ENCODE data around the gene MAGIX. TPM values are rescaled to one million over a fixed set of nuclear protein-coding genes. Genes with fewer than 3 reads are reported as not detected.
"Not testable (repeated sequence)": the region's sequence is repeated elsewhere in the genome, so short reads cannot be mapped to it uniquely, and the experiment has no call there.

The MAGIX gene
- total RNA-seq, 1 donor, result 2.2 TPM

DNA sequence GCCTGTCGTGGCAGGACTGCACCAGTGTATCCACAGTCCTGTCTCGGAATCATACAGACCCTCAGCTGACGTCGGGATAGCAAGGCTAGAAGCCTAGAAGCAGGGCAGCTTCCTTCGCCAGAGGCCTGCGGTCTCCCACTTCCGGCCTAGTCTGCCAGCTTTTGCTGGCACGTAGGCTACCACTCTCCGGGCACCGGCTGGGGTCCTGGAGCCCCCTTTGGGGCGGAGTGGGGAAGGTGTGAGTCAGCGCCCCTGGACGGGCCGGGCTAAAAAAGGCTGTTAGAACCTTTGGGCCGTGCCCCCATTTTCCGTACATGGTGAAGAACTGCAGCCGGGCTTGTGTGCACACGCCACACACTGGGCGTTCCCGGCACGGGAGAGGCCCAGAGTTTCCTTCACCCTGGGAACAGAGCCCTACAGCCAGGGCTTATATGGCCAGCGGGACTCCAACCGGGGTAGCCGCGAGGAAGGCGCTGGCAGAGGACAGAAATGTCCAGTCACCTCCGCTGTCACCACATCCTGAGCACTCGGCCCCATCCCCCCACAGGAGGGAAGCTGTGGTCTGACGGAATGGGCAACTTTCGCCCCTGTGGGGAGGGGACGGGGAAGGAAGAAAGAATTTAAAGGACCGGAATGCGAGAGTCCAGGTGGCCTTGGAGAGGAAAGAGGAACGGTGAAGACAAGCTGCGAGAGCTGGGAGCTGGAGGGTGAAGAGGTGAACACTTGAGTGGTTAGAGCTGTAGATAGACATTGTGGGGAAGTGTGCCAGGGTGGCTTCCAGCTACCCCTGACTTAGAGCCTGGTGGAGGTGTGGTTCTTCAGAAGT, 4.6 kb downstream of the MAGIX start:
- peak overlapping the region; percentile 34 for H3K4me3 ChIP-seq (ENCODE audit: low read depth, low read length)
- peak; percentile 82 for DNase-seq (ENCODE audit: low read depth)
- no peak for TF ChIP-seq CTCF (IDR thresholded peaks at IDR 0.05; ENCODE audit: insufficient read depth, low read depth, low read length)

DNA sequence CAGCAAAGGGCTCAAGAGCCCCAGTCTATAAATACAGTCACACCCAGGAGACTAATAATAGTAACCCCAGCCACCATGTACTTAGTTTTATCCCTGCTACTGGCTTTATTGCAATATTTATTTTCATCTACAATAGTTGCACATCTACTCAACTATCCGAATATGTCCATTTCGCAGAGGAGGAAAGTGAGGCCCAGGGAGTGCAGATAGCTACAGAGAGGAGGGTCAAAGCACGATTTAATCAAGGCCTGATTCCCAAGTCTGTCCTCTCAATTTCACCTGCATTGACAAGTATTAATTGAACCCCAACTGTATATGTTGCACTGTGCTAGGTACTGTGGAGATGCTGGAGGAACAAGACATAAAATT, 5.2 kb downstream of the MAGIX start:
- peak overlapping the region; percentile 34 for H3K4me3 ChIP-seq (ENCODE audit: low read depth, low read length)
- no peak for TF ChIP-seq CTCF (IDR thresholded peaks at IDR 0.05; ENCODE audit: insufficient read depth, low read depth, low read length)
- no peak for DNase-seq (ENCODE audit: low read depth)

GRCh38 chrX:49171752-49172279, 9.3 kb downstream of the MAGIX start, which contains the start of gene PLP2:
Gene PLP2, plus strand, starts transcription at chrX:49171898. Its CDS starts 103 bp downstream, at chrX:49172001.
- peak within 1 kb of the TSS; percentile 73 for H3K4me3 ChIP-seq (ENCODE audit: low read depth, low read length)
- peak; percentile 53 for DNase-seq (ENCODE audit: low read depth)
- no peak for TF ChIP-seq CTCF (IDR thresholded peaks at IDR 0.05; ENCODE audit: insufficient read depth, low read depth, low read length)

GRCh38 chrX:49172280-49172780, 9.8 kb downstream of the MAGIX start:
- peak; percentile 61 for DNase-seq (ENCODE audit: low read depth)
- TF ChIP-seq CTCF (IDR thresholded peaks at IDR 0.05; ENCODE audit: insufficient read depth, low read depth, low read length), result no peak
- H3K4me3 ChIP-seq (ENCODE audit: low read depth, low read length), result peak overlapping the region; percentile 73

DNA sequence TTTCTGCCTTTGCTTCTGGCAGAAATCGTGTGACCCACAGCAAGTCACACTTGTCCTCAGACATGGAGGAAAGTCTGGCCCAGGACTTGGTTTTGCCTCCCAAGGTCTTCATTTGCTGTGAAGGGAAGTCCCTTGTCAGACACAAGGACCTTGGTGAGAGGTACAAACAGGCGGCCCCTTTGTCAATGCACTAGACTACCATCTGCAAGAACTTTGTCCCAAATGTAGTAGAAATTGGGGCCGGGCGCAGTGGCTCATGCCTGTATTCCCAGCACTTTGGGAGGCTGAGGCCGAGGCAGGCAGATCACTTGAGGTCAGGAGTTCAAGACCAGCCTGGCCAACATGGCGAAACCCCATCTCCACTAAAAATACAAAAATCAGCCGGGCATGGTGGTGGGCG, 11.0 kb downstream of the MAGIX start:
- not testable (repeated sequence) for DNase-seq (ENCODE audit: low read depth); H3K4me3 ChIP-seq (ENCODE audit: low read depth, low read length)

DNA sequence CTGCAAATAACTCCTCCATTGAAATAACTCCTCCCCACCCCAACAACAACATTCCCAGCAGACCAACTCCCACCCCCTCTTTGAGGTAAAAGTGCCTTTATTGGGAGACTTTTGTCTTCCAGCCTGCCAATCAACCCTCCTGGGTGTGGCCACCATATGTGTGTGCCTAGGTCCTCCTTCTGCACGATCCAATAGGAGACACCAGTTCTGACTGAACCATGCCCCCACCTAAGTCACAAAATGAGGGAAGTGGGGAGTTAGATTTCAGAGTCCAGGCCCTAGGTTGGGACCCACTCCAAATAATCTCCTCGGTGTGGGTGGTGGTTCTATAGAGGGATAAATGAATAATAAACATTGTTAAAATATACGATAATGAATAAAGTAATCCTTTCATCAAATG, 12.2 kb downstream of the MAGIX start:
- H3K4me3 ChIP-seq (ENCODE audit: low read depth, low read length), result no peak overlapping the region
- no peak for DNase-seq (ENCODE audit: low read depth)
- TF ChIP-seq CTCF (IDR thresholded peaks at IDR 0.05; ENCODE audit: insufficient read depth, low read depth, low read length), result no peak

GRCh38 chrX:49175435-49176274, 13.1 kb downstream of the MAGIX start:
- no peak for TF ChIP-seq CTCF (IDR thresholded peaks at IDR 0.05; ENCODE audit: insufficient read depth, low read depth, low read length)
- H3K4me3 ChIP-seq (ENCODE audit: low read depth, low read length), result no peak overlapping the region
- no peak for DNase-seq (ENCODE audit: low read depth)
